ENCODE results near the gene LCA5L.

Gene LCA5L

DNA sequence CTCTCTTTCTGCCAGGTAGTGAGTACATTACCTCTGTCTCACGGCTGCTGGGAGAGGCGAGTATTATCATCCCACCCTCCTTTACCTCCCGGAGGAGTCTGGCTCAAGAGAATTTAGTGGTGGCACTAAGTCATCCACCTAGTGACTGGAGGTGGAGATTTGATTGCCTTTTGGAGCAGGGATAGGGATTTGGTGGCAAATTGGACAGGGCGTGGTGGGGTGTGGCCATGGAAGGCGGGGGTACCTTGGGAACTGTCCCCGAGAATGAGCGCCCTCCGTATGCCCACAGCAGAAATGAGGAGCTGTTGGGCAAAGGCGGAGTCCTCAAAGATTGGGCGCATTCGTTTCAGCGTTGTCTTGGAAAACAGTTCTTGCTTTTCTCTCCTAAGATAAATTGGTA lies 64.6 kb downstream of the LCA5L start:
- no peaks in the 10 kb centered on the region for H3K9me3 ChIP-seq (ENCODE audit: control extremely low read depth in 1 of 5, control insufficient read depth in 4 of 5, insufficient read depth in 2 of 5, low read depth in 1 of 5, low read length in 4 of 5)
- H3K36me3 ChIP-seq (ENCODE audit: control insufficient read depth in 4 of 4, insufficient read depth in 4 of 4, low read length in 3 of 4), result peaks cover 0 to 5% (median 0%) of the 10 kb centered on the region in 4 experiments
- peak overlapping the region; percentile 23 to 95 (median 89) for H3K4me3 ChIP-seq (ENCODE audit: control insufficient read depth in 1 of 7, extremely low read depth in 1 of 7, insufficient read depth in 4 of 7, low read depth in 2 of 7, low read length in 6 of 7)
- peak overlapping the region; percentile 75 to 91 for H3K27ac ChIP-seq (ENCODE audit: insufficient read depth in 1 of 2, low read depth in 1 of 2, low read length in 2 of 2, poor library complexity in 1 of 2, severe bottlenecking in 2 of 2)
- peak in 1 of 3 donors; percentile 7 for DNase-seq
- ChIA-PET POLR2A (interaction anchor here (0.5 kb wide), 1 partner anchor 32 kb away, joined by 3 read pairs; no protein-coding TSS in a partner anchor), CTCF (interaction anchor here (0.8 to 1.4 kb wide), 6 partner anchors 11 to 66 kb away, joined by 3 to 5 read pairs (median 3); no protein-coding TSS in a partner anchor)
- peaks cover 8 to 33% (median 22%) of the 10 kb centered on the region in 4 experiments for H3K4me1 ChIP-seq (ENCODE audit: control extremely low read depth in 1 of 4, control insufficient read depth in 4 of 4, insufficient read depth in 4 of 4, low read length in 3 of 4)
- 53% methylated on average over 9 of the region's 12 CpGs for WGBS (ENCODE audit: insufficient coverage)
- no peaks in the 10 kb centered on the region for H3K27me3 ChIP-seq (replicated peaks in 2 of 5; ENCODE audit: control insufficient read depth in 4 of 5, insufficient read depth in 5 of 5, low read length in 4 of 5)

DNA sequence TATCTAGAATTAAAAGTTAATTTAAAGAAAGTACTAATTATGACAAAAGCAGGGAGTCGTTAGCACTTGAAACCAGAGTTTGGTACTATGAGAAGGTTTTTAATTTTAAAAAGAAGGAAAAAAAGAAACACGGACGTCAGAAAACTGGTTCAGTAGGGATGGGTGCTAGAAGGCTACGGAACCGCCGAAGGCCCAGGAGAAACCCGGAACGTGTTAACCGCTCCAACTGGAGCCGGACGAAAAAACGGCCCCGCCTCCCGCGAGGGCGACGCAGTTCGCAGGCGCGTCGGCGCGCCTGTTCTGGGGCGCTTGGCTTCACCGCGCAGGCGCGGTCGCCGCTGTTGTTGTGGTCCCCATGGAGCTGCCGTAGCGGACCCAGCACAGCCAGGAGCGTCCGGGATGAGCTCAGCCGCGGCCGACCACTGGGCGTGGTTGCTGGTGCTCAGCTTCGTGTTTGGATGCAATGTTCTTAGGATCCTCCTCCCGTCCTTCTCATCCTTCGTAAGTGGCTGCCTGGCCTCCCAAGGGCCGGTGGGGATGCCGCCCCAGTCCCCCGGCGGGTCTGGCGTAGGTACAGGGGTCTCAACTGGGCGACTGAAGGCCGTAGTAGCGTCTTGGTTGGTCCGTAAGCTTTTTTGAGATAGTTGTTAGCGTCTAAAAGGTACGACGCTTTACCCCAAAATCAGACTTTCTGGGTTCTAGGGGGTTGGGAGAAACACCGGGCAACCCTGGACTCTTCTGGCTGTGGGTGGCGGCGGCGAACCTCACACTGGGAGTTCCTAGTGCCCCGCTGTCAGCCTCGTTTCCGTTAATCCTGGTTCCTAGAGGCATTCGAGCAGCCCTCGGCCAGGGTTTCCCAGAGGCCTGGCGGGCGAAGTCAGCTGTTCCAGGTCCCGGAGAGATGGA lies 65.3 kb downstream of the LCA5L start:
- ChIA-PET POLR2A (interaction anchor here (0.5 to 0.8 kb wide), 6 partner anchors 10 to 32 kb away, joined by 3 read pairs; no protein-coding TSS in a partner anchor), CTCF (interaction anchor here (0.8 to 1.4 kb wide), 5 partner anchors 10 to 65 kb away, joined by 3 to 5 read pairs (median 3); no protein-coding TSS in a partner anchor)
- Histone ChIP-seq H3K36me3 (ENCODE audit: control insufficient read depth in 4 of 4, insufficient read depth in 4 of 4, low read length in 3 of 4) (peaks cover 0 to 1% (median 0%) of the 10 kb centered on the region in 4 experiments), H3K27me3 (replicated peaks in 2 of 5; ENCODE audit: control insufficient read depth in 4 of 5, insufficient read depth in 5 of 5, low read length in 4 of 5) (no peaks in the 10 kb centered on the region), H3K9me3 (ENCODE audit: control extremely low read depth in 1 of 5, control insufficient read depth in 4 of 5, insufficient read depth in 2 of 5, low read depth in 1 of 5, low read length in 4 of 5) (no peaks in the 10 kb centered on the region), H3K4me3 (ENCODE audit: control insufficient read depth in 1 of 7, extremely low read depth in 1 of 7, insufficient read depth in 4 of 7, low read depth in 2 of 7, low read length in 6 of 7) (peak overlapping the region; percentile 23 to 95 (median 89)), H3K27ac (ENCODE audit: insufficient read depth in 1 of 2, low read depth in 1 of 2, low read length in 2 of 2, poor library complexity in 1 of 2, severe bottlenecking in 2 of 2) (peak overlapping the region; percentile 75 to 91), H3K4me1 (ENCODE audit: control extremely low read depth in 1 of 4, control insufficient read depth in 4 of 4, insufficient read depth in 4 of 4, low read length in 3 of 4) (peaks cover 7 to 26% (median 16%) of the 10 kb centered on the region in 4 experiments)
- DNase-seq, result peak; percentile 91 to 97 (median 96)
- WGBS (ENCODE audit: insufficient coverage), result under 1% methylated on average over 52 of the region's 65 CpGs

DNA sequence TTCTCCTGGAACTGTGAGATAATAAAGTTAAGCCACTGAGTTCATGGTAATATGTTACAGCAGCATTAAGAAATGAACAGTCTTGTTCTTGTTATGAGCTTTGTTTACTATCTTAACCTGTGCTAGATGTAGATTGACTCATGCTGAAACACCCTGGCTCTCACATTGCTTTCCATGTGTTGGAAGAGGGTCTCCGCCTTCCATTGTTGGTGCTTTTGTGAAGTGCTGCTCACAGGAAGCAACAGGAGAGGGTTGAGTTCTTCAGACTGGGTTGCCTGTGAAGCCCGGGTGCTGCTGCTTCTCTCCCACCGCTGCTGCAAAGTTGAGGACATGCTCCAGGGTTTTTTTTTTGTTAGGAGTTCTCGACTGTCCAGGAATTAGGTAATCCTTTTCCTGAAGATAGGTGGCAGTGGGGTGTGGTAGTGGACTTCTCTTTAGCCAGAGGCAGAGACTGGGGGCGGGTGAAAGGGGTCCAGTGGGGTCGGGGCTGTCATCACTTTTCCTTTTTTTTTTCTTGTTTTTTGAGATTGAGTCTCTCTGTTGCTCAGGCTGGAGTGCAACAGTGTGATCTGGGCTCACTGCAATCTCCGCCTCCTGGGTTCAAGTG lies 68.0 kb downstream of the LCA5L start:
- Histone ChIP-seq H3K4me1 (ENCODE audit: control extremely low read depth in 1 of 4, control insufficient read depth in 4 of 4, insufficient read depth in 4 of 4, low read length in 3 of 4) (peaks cover 7 to 27% (median 11%) of the 10 kb centered on the region in 4 experiments), H3K27ac (ENCODE audit: insufficient read depth in 1 of 2, low read depth in 1 of 2, low read length in 2 of 2, poor library complexity in 1 of 2, severe bottlenecking in 2 of 2) (no peak overlapping the region), H3K9me3 (ENCODE audit: control extremely low read depth in 1 of 5, control insufficient read depth in 4 of 5, insufficient read depth in 2 of 5, low read depth in 1 of 5, low read length in 4 of 5) (no peaks in the 10 kb centered on the region), H3K27me3 (replicated peaks in 2 of 5; ENCODE audit: control insufficient read depth in 4 of 5, insufficient read depth in 5 of 5, low read length in 4 of 5) (no peaks in the 10 kb centered on the region), H3K4me3 (ENCODE audit: control insufficient read depth in 1 of 7, extremely low read depth in 1 of 7, insufficient read depth in 4 of 7, low read depth in 2 of 7, low read length in 6 of 7) (no peak overlapping the region), H3K36me3 (ENCODE audit: control insufficient read depth in 4 of 4, insufficient read depth in 4 of 4, low read length in 3 of 4) (no peaks in the 10 kb centered on the region)
- DNase-seq, result no peak
- 100% methylated on average over 1 of the region's 7 CpGs for WGBS (ENCODE audit: insufficient coverage)
- ChIA-PET CTCF (interaction anchor here (5.2 kb wide), 1 partner anchor 9 kb away, joined by 52 read pairs; no protein-coding TSS in a partner anchor), POLR2A (no interaction called here)

DNA sequence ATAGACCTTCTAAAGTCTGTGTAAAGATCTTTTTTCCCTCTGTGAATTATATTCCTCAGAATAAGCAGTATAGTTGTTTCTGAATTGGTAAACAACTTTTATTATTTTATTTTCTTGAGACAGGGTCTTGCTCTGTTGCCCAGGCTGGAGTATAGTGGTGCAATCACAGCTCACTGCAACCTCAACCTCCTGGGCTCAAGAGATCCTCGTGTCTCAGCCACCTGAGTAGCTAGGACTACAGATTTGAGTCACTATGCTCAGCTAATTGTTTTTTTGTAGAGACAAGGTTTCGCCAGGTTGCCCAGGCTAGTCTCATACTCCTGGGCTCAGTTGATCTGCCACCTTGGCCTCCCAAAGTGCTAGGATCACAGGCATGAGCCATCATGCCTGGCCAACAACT lies 70.1 kb downstream of the LCA5L start:
- Histone ChIP-seq H3K27me3 (replicated peaks in 2 of 5; ENCODE audit: control insufficient read depth in 4 of 5, insufficient read depth in 5 of 5, low read length in 4 of 5) (no peaks in the 10 kb centered on the region), H3K4me1 (ENCODE audit: control extremely low read depth in 1 of 4, control insufficient read depth in 4 of 4, insufficient read depth in 4 of 4, low read length in 3 of 4) (peaks cover 3 to 29% (median 9%) of the 10 kb centered on the region in 4 experiments), H3K4me3 (ENCODE audit: control insufficient read depth in 1 of 7, extremely low read depth in 1 of 7, insufficient read depth in 4 of 7, low read depth in 2 of 7, low read length in 6 of 7) (no peak overlapping the region), H3K9me3 (ENCODE audit: control extremely low read depth in 1 of 5, control insufficient read depth in 4 of 5, insufficient read depth in 2 of 5, low read depth in 1 of 5, low read length in 4 of 5) (no peaks in the 10 kb centered on the region), H3K27ac (ENCODE audit: insufficient read depth in 1 of 2, low read depth in 1 of 2, low read length in 2 of 2, poor library complexity in 1 of 2, severe bottlenecking in 2 of 2) (no peak overlapping the region), H3K36me3 (ENCODE audit: control insufficient read depth in 4 of 4, insufficient read depth in 4 of 4, low read length in 3 of 4) (no peaks in the 10 kb centered on the region)
- POLR2A ChIA-PET, result no interaction called here
- no peak for DNase-seq
- CTCF ChIA-PET, result interaction anchor here (0.9 to 5.2 kb wide), 4 partner anchors 11 to 36 kb away, joined by 3 to 52 read pairs (median 3); no protein-coding TSS in a partner anchor
- 100% methylated on average over 2 of the region's 2 CpGs for WGBS (ENCODE audit: insufficient coverage)

DNA sequence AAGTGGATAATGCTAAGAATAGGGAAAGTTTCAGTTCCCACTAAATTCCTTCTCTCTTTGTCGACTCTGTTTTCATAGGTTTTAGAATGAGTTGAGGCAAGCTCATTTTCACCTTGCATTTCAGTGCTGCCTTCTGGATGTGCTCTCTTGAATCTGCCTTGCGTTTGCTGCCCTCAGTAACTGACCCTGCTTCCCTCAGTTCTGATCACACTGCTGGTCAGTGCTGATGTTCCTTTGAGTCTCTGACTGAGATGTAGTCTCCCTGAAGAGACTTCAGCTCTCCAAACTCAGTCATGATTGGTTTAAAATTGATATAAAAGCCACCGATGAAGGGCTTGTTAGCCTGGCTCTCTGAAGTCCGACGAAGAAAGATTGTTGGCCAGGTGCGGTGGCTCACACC lies 71.5 kb downstream of the LCA5L start:
- CTCF ChIA-PET, result interaction anchor here (0.8 to 5.2 kb wide), 13 partner anchors 9 to 70 kb away, joined by 3 to 52 read pairs (median 4); partner anchors contain the start of gene HMGN1
- Histone ChIP-seq H3K4me3 (ENCODE audit: control insufficient read depth in 1 of 7, extremely low read depth in 1 of 7, insufficient read depth in 4 of 7, low read depth in 2 of 7, low read length in 6 of 7) (no peak overlapping the region), H3K27me3 (replicated peaks in 2 of 5; ENCODE audit: control insufficient read depth in 4 of 5, insufficient read depth in 5 of 5, low read length in 4 of 5) (no peaks in the 10 kb centered on the region), H3K36me3 (ENCODE audit: control insufficient read depth in 4 of 4, insufficient read depth in 4 of 4, low read length in 3 of 4) (no peaks in the 10 kb centered on the region), H3K27ac (ENCODE audit: insufficient read depth in 1 of 2, low read depth in 1 of 2, low read length in 2 of 2, poor library complexity in 1 of 2, severe bottlenecking in 2 of 2) (no peak overlapping the region), H3K9me3 (ENCODE audit: control extremely low read depth in 1 of 5, control insufficient read depth in 4 of 5, insufficient read depth in 2 of 5, low read depth in 1 of 5, low read length in 4 of 5) (no peaks in the 10 kb centered on the region), H3K4me1 (ENCODE audit: control extremely low read depth in 1 of 4, control insufficient read depth in 4 of 4, insufficient read depth in 4 of 4, low read length in 3 of 4) (peaks cover 3 to 32% (median 13%) of the 10 kb centered on the region in 4 experiments)
- POLR2A ChIA-PET, result interaction anchor here (1.0 kb wide), 1 partner anchor 14 kb away, joined by 3 read pairs; no protein-coding TSS in a partner anchor
- no peak for DNase-seq
- 100% methylated on average over 4 of the region's 6 CpGs for WGBS (ENCODE audit: insufficient coverage)

DNA sequence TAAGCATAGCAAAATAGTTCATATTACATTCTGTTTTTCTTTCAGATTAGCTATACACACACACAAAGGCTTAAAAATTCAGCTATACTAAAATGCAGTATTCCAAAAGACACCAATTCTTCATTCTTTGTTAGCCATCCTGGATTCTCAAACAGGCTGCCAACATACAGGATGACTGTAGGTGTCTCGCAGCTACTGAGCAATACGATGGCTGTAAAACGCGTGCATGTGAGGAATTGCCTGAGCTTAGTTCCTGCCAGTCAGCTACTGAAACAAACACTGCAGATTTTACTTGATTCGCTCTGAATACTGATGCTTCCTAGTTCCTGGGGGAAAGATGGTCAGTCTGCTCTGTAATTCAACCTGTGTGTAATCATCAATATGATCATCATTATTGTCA lies 71.9 kb downstream of the LCA5L start:
- no peak overlapping the region for H3K27ac ChIP-seq (ENCODE audit: insufficient read depth in 1 of 2, low read depth in 1 of 2, low read length in 2 of 2, poor library complexity in 1 of 2, severe bottlenecking in 2 of 2)
- no peaks in the 10 kb centered on the region for H3K9me3 ChIP-seq (ENCODE audit: control extremely low read depth in 1 of 5, control insufficient read depth in 4 of 5, insufficient read depth in 2 of 5, low read depth in 1 of 5, low read length in 4 of 5)
- POLR2A ChIA-PET, result interaction anchor here (1.0 kb wide), 1 partner anchor 14 kb away, joined by 3 read pairs; no protein-coding TSS in a partner anchor
- no peaks in the 10 kb centered on the region for H3K27me3 ChIP-seq (replicated peaks in 2 of 5; ENCODE audit: control insufficient read depth in 4 of 5, insufficient read depth in 5 of 5, low read length in 4 of 5)
- H3K36me3 ChIP-seq (ENCODE audit: control insufficient read depth in 4 of 4, insufficient read depth in 4 of 4, low read length in 3 of 4), result no peaks in the 10 kb centered on the region
- 16% methylated on average over 4 of the region's 5 CpGs for WGBS (ENCODE audit: insufficient coverage)
- peaks cover 3 to 32% (median 13%) of the 10 kb centered on the region in 4 experiments for H3K4me1 ChIP-seq (ENCODE audit: control extremely low read depth in 1 of 4, control insufficient read depth in 4 of 4, insufficient read depth in 4 of 4, low read length in 3 of 4)
- DNase-seq, result peak; percentile 50 to 82 (median 79)
- CTCF ChIA-PET, result interaction anchor here (0.8 to 5.2 kb wide), 13 partner anchors 10 to 70 kb away, joined by 3 to 52 read pairs (median 4); partner anchors contain the start of gene HMGN1
- H3K4me3 ChIP-seq (ENCODE audit: control insufficient read depth in 1 of 7, extremely low read depth in 1 of 7, insufficient read depth in 4 of 7, low read depth in 2 of 7, low read length in 6 of 7), result no peak overlapping the region
